Activated CD4-positive, alpha-beta T cell treated with anti-CD3 and anti-CD28 coated beads, Interleukin-2, amount 50 U/mL, for 16 hours (primary cell): ENCODE measurements around the gene GDPD5.
A peak's percentile ranks its signal among the peaks of the same experiment; 100 is the strongest.

Experiments
- DNase-seq: peaks from one replicate; pipeline ENCODE4 v3.0.0-alpha.2; 2020

The GDPD5 gene

DNA sequence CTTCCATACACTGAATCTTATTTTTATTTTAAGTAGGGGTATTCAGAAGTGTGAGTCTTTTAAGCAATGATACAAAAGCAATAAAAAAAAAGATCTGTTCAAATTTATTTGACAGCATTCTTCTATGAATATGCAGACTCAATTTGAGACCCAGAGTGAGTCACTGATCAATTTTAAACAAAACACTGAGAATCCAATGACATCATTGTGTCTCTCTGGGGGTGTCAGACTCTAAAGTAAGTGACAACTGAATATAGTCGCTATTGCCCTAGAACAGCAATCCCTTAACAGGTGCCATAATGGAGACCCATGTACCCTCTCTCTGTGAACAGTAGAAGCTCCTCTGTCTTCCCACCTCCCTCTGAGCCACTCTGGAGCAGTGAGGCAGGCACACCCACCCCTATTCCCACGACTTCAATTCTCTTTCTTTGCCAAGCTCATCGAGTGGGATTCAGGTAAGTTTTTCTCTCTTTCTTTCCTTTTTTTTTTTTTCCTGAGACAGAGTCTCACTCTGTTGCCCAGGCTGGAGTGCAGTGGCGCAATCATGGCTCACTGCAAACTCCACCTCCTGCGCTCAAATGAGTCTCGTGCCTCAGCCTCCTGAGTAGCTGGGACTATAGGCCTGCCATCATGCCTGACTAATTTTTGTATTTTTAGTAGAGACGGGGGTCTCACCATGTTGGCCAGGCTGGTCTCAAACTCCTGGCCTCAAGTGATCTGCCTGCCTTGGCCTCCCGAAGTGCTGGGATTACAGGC is 131.5 kb downstream of the GDPD5 start:
- no peak for DNase-seq

DNA sequence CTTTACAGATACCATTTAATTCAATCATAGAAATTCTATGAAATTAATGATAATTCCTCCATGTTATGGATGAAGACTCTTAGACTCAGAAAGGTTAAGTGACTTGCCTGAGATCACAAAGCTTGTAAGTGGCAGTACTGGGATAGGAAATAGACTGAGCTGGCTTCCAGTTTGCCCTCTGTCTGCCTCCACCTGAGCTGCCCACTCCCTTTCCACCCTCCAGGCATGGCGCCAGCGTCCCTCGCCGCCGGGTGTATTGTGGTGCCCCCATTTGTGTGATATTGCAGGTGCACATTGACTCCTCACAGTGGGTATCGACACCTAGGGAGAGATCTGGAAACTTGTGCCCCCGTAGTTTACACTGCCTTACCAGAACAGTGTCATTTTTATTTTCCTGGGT is 135.8 kb downstream of the GDPD5 start:
- DNase-seq, result no peak

GRCh38 chr11:75389276-75389605 is 136.5 kb downstream of the GDPD5 start:
- no peak for DNase-seq

GRCh38 chr11:75388386-75389275 is 137.1 kb downstream of the GDPD5 start:
- DNase-seq, result peak; percentile 79

DNA sequence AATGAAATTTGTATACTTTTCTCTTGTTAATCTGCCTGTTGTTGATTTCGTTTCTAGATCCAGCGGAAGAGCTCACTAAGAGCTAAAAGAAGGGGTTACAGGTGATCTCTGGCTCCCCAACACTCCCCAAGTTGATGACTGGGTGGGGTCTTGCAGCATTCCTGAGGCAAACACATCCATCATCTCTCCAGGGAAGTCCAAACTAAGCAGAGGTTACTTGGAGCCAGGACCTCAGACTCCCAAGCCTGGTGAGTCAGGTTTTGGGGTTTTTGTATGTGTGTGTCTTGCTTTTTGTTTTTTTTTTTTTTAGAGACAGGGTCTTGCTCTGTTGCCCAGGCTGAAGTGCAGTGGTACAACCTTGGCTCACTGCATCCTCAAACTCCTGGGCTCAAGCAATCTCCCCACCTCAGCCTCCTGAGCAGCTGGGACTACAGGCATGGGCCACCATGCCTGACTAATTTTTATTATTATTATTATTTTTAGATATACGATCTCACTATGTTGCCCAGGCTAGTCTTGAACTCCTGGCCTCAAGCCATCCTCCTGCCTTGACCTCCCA is 137.9 kb downstream of the GDPD5 start:
- no peak for DNase-seq

DNA sequence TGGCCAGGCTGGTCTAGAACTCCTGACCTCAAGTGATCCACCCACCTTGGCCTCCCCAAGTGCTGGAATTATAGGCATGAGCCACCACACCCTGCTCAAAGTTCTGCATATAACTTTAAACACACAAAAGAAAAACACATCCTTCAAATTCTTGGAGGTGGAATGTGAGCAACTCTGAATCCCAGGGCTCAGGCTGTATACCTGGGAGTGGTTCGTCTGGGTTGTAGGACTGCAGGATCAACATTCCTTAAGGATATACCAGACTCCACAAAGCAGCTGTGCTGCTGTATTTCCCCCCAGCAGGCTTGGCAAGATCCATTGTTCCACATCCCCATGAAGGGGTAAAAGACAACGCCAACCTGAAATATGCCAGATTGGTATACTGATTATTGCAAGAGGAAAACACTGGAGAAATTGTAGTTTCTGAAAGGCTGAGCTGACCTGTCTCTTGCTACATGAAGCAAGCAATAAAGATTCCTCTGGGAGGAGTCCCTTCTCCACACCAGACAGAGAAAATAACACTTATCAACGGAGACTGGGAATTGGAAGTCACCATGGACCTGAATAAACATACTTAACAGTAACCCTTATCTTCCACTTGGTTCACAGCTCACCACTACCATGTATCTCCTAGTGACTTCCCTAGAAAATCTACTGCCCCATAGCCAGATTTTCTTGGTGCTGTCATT is 138.7 kb downstream of the GDPD5 start:
- DNase-seq, result no peak
